GM12865 (cell line): ENCODE data around the gene PACSIN3.

Experiments
- DNase-seq: peaks from one replicate; pipeline ENCODE4 v3.0.0; 2010; ENCODE audit warnings: low read depth
- H3K4me3 ChIP-seq: 2 replicates; pipeline ENCODE4 v1.5.1; 2011; ENCODE audit warnings: mild to moderate bottlenecking, low read depth, low read length, control low read depth
- TF ChIP-seq, protein P1 (sequence below): IDR thresholded peaks from 2 replicates; pipeline ENCODE4 v1.5.1; 2011; ENCODE audit warnings: low read length, control low read depth, low read depth, inconsistent platforms; ENCODE audit not compliant: insufficient read depth; ENCODE audit errors: missing control alignments

The PACSIN3 gene

DNA sequence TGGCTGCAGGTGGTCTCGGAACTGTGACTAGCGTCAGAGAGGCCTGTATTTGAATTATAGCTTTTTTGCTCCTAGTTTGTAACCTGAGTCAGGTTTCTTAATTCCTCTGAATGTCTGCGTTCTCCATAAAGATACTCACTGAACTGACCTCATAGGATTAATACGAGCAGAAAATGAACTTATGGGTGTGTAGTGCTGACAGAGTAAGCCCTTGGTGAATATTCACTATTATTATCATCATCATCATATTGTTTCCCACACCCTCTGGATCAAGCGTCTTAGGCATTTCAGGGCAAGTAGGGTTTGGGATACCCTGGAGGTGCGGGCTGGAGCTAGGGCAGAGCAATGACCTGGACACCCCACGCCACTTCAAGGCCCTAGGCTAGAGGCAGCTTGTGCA lies 38.6 kb downstream of the PACSIN3 start:
- H3K4me3 ChIP-seq: no peak overlapping the region
- TF ChIP-seq, protein P1, sequence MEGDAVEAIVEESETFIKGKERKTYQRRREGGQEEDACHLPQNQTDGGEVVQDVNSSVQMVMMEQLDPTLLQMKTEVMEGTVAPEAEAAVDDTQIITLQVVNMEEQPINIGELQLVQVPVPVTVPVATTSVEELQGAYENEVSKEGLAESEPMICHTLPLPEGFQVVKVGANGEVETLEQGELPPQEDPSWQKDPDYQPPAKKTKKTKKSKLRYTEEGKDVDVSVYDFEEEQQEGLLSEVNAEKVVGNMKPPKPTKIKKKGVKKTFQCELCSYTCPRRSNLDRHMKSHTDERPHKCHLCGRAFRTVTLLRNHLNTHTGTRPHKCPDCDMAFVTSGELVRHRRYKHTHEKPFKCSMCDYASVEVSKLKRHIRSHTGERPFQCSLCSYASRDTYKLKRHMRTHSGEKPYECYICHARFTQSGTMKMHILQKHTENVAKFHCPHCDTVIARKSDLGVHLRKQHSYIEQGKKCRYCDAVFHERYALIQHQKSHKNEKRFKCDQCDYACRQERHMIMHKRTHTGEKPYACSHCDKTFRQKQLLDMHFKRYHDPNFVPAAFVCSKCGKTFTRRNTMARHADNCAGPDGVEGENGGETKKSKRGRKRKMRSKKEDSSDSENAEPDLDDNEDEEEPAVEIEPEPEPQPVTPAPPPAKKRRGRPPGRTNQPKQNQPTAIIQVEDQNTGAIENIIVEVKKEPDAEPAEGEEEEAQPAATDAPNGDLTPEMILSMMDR: no peak
- DNase-seq: no peak

DNA sequence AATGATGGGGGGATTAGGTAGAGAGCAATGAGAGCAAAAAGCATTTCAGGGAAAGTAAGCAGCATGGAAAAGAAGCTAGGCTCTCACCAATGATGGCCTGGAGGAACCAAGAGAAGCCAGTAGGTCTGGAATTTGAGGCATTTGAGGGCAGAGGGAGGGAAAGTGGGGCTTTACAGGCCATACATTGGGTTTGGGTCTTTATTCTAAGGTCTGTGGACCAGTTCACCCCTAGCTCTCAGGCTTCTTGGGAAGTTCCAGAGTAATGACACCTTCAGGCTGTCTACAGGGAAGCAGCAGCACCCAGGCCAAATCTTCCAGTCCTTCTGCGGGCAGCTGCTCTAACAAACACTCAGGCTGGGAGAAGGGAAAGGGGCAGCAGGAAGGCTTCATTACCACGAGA lies 39.0 kb downstream of the PACSIN3 start:
- H3K4me3 ChIP-seq: no peak overlapping the region
- TF ChIP-seq, protein P1: no peak

DNA sequence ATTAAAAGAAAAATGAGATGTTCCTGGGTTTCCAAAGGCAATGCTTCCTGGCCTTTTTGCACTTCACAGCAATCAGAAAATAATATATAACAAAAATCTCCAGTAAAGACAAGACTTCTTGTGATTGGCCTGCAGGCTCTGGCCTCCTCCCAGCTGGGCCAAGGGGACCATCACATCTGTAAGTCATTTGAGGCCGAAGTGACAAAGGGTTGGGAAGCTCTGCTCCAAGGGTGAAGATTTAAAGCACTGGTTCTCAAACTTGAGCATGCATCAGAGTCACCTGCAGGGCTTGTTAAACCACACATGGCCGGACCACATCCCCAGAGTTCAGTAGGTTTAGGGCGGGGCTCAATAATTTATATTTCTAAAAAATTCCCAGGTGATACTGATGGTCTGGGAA lies 41.7 kb downstream of the PACSIN3 start:
- no peak overlapping the region for H3K4me3 ChIP-seq
- DNase-seq: no peak
- TF ChIP-seq, protein P1: no peak

More for the DNA sequence above, 39.0 kb downstream of the PACSIN3 start:
- no peak for DNase-seq

DNA sequence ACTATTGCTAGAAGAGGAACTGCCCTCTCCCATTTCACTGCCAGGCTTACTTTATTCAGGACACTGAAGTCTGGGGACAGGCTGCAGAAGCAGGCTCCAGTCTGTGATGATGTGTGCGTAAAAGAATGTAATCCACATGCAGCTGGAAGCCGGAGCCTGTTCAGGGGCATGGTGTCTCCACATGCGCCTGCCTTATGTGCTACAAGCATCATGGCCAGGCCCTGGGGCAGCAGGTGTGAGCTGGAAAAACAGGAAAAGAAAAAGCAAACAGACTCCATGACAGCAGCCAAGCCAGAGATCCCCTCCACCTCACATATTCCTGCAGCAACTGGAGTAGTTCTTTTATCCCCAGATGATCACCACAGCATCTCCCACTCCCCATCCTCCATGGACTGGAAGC lies 42.9 kb downstream of the PACSIN3 start:
- DNase-seq: no peak
- H3K4me3 ChIP-seq: no peak overlapping the region
- TF ChIP-seq, protein P1: no peak

DNA sequence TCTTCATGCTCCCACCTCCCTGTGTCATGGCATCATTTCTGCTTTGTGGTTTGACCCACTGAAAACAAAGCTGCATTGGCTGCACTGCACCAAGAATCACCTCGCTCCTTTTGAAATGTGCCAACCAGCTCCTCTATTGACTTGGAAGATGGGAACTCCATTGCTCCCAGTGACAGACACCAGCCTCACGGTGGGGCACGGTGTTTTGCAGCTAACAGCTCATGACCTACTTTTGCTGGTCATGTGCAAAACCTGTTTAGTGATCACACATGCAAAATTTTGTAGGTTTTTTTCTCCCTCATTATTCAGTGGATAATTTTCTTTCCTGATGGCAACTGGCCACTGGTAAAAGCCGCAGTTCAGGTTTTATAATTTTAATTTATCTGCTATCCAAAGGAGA lies 46.4 kb downstream of the PACSIN3 start:
- TF ChIP-seq, protein P1: no peak
- DNase-seq: no peak
- H3K4me3 ChIP-seq: no peak overlapping the region

DNA sequence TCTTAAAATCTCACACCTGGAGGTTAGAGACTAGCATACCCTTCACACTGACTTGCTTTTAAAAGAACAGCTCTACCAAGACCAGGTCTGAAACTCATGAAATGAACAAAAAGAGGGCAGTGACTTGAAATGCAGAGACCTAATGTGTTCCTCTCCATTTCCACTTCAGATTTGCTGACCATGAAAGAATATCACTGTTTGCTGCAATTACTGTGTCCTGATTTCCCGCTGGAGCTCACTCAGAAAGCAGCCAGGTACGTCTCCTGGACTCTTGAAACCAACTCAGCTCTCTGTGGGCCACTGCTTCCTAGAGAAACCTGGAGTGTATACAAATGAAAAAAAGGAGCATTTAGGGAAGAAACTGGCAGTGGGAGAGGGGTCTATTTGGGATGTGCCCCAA lies 48.8 kb downstream of the PACSIN3 start:
- no peak for DNase-seq
- no peak overlapping the region for H3K4me3 ChIP-seq
- TF ChIP-seq, protein P1: no peak

DNA sequence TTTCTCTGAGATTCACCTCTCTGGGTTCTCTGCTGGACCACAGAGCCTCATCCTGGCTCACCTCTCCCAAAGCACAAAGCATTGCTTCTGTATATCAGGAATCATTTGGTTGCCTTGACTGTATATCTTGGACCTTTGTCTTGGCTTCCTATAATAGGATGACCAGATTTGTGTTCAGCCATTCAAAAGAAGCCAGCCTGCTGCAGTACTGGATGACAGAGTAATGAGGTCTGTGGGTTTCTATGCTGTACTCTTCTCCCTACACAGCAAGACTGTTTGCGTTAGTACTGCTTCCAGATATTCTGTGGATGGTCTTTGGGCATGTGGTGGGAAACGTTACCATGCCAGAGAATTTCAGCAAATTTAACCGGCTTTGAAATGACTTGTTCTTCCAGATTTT lies 49.3 kb downstream of the PACSIN3 start:
- DNase-seq: no peak
- TF ChIP-seq, protein P1: no peak
- H3K4me3 ChIP-seq: no peak overlapping the region
